Erythroblast (primary cell): ENCODE results near the gene YAP1.

Experiments used
- GATA1 ChIP-seq: IDR thresholded peaks from 2 replicates; pipeline ENCODE4 v1.6.1; 2011; ENCODE audit warnings: low read depth, mild to moderate bottlenecking, control low read depth, low read length, moderate library complexity
- POLR2A ChIP-seq: IDR thresholded peaks from 2 replicates; pipeline ENCODE4 v1.6.1; 2011; ENCODE audit warnings: mild to moderate bottlenecking, low read length

GRCh38 chr11:102062106-102062505, 48.1 kb upstream of the YAP1 start:
- TF ChIP-seq POLR2A (no peak), GATA1 (no peak)
